GM18511 (cell line): ENCODE measurements around the gene XPO6.

Experiments used
- ATAC-seq: cut with Tn5 transposase; IDR thresholded peaks from one replicate; pipeline ENCODE4 v1.9.1; 2021; ENCODE audit warnings: mild to moderate bottlenecking, moderate library complexity; ENCODE audit not compliant: unreplicated experiment

XPO6 gene

DNA sequence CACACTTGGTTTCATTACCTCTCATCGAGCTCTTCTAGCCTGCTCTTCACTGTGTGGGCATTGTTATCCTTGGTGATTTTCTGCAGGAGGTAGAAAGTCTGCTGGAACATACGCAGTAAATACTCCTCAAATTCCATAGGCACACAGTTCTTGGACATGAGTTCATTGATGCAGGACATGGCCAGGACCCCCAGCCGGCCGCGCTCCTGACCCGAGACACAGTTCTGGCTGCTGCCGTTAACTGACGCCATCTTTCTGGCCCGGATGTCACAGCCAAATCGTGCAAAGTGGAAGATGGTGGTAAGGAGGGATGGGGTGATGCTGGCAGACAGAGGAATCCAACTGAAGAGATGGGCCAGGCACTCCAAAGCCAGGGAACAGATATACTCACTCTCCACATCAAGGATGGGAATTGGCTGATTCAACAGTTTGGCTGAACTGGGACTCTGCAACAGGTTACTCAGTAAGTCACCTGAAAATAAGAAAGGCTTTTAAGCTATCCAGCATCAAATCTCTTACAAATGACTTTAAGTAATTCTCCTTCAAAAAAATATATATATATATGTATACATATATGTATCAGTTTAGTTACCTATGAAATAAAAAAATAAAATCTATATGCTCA is 55.6 kb downstream of the XPO6 start:
- ATAC-seq = no peak

GRCh38 chr16:28155293-28155692 is 56.5 kb downstream of the XPO6 start:
- ATAC-seq = no peak

DNA sequence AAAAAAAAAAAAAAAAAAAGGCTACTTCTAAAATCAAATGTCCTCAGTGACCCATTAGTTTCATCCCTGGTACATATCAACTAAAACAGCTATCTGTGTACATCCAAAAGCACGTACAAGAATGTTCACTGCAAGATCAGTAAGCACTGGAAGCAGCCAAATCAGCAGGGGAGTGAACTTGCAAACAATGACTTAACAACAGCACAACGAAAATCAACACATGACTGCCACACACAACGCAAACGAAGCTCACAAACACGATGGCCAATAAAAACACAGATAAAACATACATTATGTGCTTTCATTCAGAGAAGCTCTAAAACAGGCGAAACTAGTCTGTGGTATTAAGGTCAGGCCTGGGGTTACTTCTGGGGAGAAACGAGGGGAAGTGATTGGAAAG is 60.6 kb downstream of the XPO6 start:
- ATAC-seq = no peak

DNA sequence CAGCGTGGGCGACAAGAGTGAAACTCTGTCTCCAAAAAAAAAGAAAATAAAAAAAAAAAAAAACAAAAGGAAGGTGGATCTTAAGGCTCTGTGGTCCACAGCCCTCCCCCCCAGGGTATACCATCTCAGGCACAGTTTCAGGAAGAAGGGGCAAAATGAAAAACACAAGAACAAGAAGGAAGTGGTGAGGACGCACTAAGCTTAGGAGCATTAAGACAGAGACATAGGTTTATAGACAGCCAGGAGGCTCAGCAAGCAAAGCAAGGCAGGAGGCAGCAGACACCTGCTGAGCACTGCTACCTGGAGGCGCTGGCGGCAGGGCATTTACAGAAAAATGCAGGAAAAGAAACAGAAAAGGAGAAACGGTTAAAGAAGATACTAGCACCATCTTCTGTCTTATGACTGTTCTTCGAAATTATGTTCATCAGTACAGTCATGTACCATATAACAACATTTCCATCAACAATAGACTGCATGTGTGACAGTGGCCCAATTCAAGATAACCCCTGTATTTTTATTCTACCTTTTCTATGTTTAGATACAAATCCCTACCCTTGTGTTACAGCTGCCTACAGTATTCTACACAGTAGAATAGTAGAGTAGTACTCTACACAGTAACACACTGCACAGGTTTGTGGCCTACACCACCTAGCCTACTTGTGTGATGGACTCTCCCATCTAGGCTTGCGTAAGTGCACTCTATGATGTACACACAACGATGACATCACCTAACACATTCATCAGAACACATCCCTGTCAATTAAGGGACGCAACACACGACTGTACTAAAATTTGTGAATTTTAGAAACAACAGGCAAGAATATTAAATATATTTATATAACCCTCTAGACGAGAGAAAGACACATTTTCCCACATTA is 62.5 kb downstream of the XPO6 start:
- ATAC-seq = no peak

GRCh38 chr16:28146536-28146935 is 65.2 kb downstream of the XPO6 start:
- ATAC-seq = no peak

DNA sequence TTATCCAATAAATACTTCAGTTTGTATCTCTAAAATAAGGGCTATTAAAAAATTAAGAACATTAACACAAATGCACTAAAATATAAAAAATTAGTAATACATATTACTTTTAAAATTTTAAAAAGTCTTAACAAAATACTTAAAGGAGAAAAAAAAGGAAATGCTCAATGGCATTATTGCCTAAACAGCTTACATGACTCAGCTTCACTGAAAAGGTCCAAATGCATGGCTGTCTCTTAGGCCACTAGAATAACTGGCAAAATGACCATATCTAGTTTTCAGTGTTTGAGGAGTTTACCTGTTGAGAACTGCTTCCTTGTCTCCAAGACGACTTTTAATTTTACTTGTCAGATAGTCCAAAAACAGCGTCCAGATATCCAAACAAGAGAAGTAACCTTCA is 66.0 kb downstream of the XPO6 start:
- ATAC-seq = no peak

DNA sequence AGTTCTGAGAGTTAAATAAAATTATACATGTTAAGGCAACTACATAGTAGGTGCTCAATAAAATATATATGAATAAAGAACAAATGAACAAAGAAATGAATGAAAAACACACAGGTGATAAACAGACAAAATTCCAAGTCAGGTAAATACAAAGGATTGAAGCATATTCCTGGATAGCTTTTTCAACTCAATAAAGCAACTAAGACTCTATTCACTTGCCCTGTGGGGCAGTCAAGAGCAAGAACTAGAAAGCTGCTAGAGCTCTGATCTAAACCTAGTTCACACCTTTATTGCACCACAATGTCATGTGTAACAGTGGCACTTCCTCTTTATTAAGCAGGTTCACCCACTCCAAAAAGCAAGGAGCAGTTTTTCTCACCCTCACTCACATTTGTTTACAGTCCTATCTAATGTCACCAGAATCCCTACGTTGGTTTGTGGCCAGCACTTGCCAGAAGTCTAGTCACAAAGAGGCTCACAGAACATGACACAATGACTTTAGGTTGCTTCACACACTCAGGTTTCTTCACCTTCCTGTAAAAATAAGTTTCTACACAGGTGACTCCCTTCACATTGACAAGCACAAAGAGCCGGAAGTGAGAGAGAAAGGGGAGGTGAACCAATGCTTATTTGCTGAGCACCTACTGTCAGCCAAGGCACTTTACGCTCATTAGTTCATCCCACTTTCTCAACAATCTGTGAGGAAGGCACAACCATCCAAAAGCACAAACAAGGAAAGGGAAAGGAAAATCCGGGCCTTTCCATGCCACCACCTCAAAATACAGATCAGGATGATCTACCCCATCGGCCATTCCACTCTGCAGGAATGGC is 70.8 kb downstream of the XPO6 start:
- ATAC-seq = peak; percentile 77

DNA sequence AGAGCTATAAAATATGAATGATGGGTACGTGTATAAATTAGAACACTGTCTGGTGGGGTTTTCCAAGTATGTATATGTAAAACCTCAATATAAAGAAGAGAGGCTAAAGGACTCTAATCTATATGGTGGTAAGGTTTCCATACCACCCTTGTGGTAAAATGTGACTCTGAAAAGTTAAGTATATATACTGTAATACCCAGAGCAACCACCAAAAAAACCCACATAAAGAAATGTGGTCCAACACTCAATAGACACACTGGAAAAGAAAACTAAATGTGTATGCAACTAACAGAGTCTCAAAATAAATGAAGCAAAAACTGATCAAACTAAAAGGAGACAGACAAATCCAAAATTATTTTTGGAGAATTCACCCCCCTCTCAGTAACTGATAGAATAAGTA is 72.2 kb downstream of the XPO6 start:
- no peak for ATAC-seq

- ATAC-seq = no peak
Measured at GRCh38 chr16:28136751-28137434, 74.9 kb downstream of the XPO6 start.

DNA sequence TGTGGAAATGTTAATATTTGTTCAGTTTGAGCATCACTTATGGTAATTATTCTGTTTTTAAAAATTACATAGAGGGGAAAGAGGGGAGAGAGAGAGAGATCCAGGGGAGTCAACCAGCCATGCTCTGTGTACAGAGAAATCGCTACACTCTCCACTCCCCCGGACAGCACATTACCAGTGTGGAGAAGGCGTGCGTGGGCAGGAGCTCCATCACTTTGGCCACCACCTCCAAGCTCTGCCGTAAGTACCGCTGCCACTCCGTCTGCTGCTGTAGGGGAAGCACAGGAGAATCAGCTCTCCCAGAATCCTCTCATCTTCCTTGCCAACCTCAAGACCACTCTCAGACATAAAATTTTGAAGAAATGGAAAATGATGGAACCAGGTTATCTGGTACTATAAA is 78.1 kb downstream of the XPO6 start:
- ATAC-seq = no peak

- ATAC-seq = no peak
Measured at GRCh38 chr16:28131743-28132393, 79.9 kb downstream of the XPO6 start.

- ATAC-seq = no peak
Measured at GRCh38 chr16:28131181-28131580, 80.6 kb downstream of the XPO6 start.

- no peak for ATAC-seq
Measured at GRCh38 chr16:28130099-28131088, 81.4 kb downstream of the XPO6 start.

DNA sequence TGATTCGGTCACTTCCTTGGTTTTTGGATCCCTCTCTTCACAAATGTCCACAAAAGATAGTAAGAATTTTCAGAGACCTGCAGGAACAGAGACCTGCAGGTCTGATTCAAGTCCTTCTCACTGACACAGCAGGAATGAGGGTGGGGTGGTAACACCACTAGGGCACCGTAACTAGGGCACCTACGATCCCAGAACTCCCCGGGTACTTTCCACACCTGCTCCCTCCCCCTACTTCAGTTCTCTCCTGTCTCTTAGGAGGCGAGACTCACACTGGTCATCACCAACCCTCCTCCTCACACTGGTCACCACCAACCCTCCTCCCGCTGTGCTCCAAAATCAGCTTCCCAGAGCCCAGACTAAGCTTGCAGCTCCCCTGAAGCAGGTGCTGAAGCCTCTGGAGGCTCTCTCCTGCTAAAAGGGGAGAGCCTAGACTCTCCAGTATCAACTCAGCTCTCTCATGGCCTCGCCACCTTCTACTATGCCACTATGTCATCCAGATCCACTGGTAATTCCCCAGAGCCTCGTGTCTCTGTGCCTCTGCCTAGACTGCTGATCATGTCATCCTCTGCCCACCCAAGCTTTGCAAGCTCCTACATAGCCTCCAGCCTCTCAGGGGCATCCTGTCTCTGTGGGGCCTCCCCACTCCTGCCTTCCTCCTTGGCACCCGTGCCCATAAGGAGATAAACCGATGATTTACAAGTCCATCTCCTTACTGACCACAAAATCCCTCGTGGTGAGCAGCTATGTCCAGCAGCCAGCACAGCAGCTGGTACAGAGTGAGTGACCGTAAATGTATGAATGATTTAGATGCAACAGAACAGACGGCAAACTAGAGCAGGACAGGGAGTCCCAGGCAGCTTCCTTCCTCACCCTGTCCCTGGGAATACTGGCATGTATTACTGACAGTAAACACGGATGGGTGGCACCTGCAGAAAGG is 84.8 kb downstream of the XPO6 start:
- no peak for ATAC-seq

GRCh38 chr16:28125592-28125991 is 86.2 kb downstream of the XPO6 start:
- ATAC-seq = no peak

DNA sequence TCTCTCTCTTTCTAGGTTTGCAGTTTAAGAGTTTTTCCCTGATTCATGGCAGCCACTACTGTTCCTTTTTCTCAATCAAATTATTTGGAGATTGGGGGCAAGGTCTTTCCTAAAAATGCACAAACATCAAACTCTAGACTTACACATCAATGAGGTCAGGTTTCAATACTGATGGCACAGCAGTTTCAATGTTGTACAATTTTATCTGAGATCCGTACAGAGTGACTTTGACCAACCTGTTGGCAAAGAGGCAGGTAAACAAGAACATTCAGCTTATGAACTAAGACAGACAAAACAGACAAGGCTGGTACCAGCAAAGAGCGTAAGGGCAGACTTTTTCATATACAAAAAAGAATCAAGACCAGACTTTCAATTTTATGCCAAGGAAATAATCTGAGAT is 90.2 kb downstream of the XPO6 start:
- ATAC-seq = no peak

GRCh38 chr16:28120754-28121153 is 91.0 kb downstream of the XPO6 start:
- ATAC-seq = no peak

- ATAC-seq = no peak
Measured at GRCh38 chr16:28118637-28119036, 93.1 kb downstream of the XPO6 start.
